Activated naive CD4-positive, alpha-beta T cell treated with anti-CD3 and anti-CD28 coated beads for 36 hours (primary cell): ENCODE measurements around the gene CERK. TPM values are rescaled to one million over a fixed set of nuclear protein-coding genes. Genes with fewer than 3 reads are reported as not detected.

Experiments
- CTCF ChIA-PET: fragments of 350-600 bp; sonication (Branson Sonifier 250); formaldehyde crosslinking; loops from one replicate; lab custom pipeline; 2021; ENCODE audit warnings: antibody characterized with exemption; lab: Charles Lee
- DNase-seq: peaks from one replicate; pipeline ENCODE4 v3.0.0-alpha.2; 2020
- H3K27ac Mint-ChIP-seq: one replicate; pipeline ENCODE4 v1.8.0; 2021; ENCODE audit warnings: mild to moderate bottlenecking, mixed read lengths
- H3K27me3 Mint-ChIP-seq: one replicate; pipeline ENCODE4 v1.8.0; 2021; ENCODE audit warnings: low read depth, mixed read lengths
- H3K36me3 Mint-ChIP-seq: one replicate; pipeline ENCODE4 v1.8.0; 2021; ENCODE audit warnings: low read depth, mixed read lengths
- H3K4me1 Mint-ChIP-seq: one replicate; pipeline ENCODE4 v1.8.0; 2021; ENCODE audit warnings: low read depth, mixed read lengths
- H3K4me3 Mint-ChIP-seq: one replicate; pipeline ENCODE4 v1.8.0; 2021; ENCODE audit warnings: mild to moderate bottlenecking, moderate library complexity, mixed read lengths
- H3K9me3 Mint-ChIP-seq: one replicate; pipeline ENCODE4 v1.8.0; 2021; ENCODE audit warnings: mixed read lengths
- intact Hi-C: fragments of 100-400 bp; cut with micrococcal nuclease; formaldehyde crosslinking; loops from one replicate; pipeline ENCODE4 v1.15.1; 2023
- total RNA-seq, 2 experiments: library from RNA; stranded (reverse); gene quantifications; one replicate each; pipeline ENCODE4 v1.2.3, GENCODE V29; 2021

Gene CERK
- total RNA-seq, 2 experiments from 2014 or later: 32.6 to 34.9 TPM

DNA sequence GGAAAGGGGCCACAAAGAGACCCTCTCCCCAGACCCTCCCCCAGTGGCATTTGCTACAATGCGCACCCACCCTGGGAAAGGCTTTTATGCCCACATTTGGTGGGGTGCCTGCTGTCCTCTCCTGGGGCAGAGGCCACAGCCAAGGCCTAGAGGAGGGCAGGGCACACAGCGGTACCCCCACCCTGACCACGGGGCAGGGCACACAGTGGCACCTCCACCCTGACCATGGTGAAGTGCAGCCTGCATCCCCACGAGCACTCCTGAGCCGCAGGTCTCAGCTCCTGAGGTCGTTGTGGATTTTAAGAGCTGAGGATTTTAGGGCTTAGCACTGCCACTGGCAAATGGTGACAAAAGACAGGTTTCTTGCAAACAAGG is 34.1 kb downstream of the CERK start:
- no peak overlapping the region for H3K27ac Mint-ChIP-seq
- H3K9me3 Mint-ChIP-seq: no peaks in the 10 kb centered on the region
- no peak overlapping the region for H3K4me3 Mint-ChIP-seq
- no peaks in the 10 kb centered on the region for H3K27me3 Mint-ChIP-seq
- H3K36me3 Mint-ChIP-seq: peaks cover 42% of the 10 kb centered on the region
- no peaks in the 10 kb centered on the region for H3K4me1 Mint-ChIP-seq
- CTCF ChIA-PET: no interaction called here
- intact Hi-C loops: no loop called here
- no peak for DNase-seq

- intact Hi-C loops: no loop called here
- Mint-ChIP-seq H3K27me3 (no peaks in the 10 kb centered on the region), H3K27ac (no peak overlapping the region), H3K9me3 (no peaks in the 10 kb centered on the region), H3K36me3 (peaks cover 42% of the 10 kb centered on the region), H3K4me1 (no peaks in the 10 kb centered on the region), H3K4me3 (no peak overlapping the region)
- no peak for DNase-seq
- CTCF ChIA-PET: interaction anchor here (0.6 to 1.5 kb wide), 2 partner anchors 22 to 33 kb away, joined by 4 read pairs; no protein-coding TSS in a partner anchor
These were observed 34.7 kb downstream of the CERK start for GRCh38 chr22:46703171-46703995.

GRCh38 chr22:46701262-46701661 is 36.8 kb downstream of the CERK start:
- no peak overlapping the region for H3K4me3 Mint-ChIP-seq
- no peak overlapping the region for H3K27ac Mint-ChIP-seq
- no peaks in the 10 kb centered on the region for H3K4me1 Mint-ChIP-seq
- CTCF ChIA-PET: no interaction called here
- peaks cover 31% of the 10 kb centered on the region for H3K36me3 Mint-ChIP-seq
- intact Hi-C loops: no loop called here
- no peaks in the 10 kb centered on the region for H3K27me3 Mint-ChIP-seq
- H3K9me3 Mint-ChIP-seq: no peaks in the 10 kb centered on the region
- no peak for DNase-seq

DNA sequence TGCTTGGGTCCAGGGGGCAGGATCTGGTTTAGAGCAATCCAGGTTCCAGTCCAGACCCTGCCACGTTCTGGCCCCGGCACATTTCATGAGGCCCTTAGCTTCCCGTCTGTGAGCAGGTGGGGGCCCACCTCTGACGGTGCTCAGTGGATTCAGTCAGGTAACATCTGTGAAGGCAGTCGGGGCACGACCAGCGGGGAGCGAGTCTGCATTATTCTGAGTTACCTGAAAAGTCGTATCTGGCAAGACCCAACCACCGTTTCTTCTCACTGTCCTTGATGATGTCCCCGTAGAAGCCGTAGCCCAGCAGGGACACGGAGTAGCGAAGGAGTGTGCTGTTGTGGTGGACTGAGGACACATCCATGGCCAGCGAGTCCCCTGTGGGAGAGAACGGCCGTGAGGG is 39.0 kb downstream of the CERK start:
- Mint-ChIP-seq H3K4me3 (no peak overlapping the region), H3K36me3 (peaks cover 25% of the 10 kb centered on the region)
- CTCF ChIA-PET: no interaction called here

GRCh38 chr22:46697811-46698515 is 40.1 kb downstream of the CERK start:
- CTCF ChIA-PET: interaction anchor here (0.6 to 1.3 kb wide), 4 partner anchors 16 to 134 kb away, joined by 3 to 4 read pairs (median 4); no protein-coding TSS in a partner anchor
- no peak overlapping the region for H3K27ac Mint-ChIP-seq
- H3K36me3 Mint-ChIP-seq: peaks cover 21% of the 10 kb centered on the region

More for the DNA sequence above, 39.0 kb downstream of the CERK start:
- Mint-ChIP-seq H3K27ac (no peak overlapping the region), H3K4me1 (no peaks in the 10 kb centered on the region), H3K9me3 (no peaks in the 10 kb centered on the region), H3K27me3 (no peaks in the 10 kb centered on the region)
- DNase-seq: no peak
- intact Hi-C loops: no loop called here

GRCh38 chr22:46696614-46697013 is 41.4 kb downstream of the CERK start:
- CTCF ChIA-PET: interaction anchor here (1.6 kb wide), 1 partner anchor 133 kb away, joined by 4 read pairs; no protein-coding TSS in a partner anchor
- Mint-ChIP-seq H3K9me3 (no peaks in the 10 kb centered on the region), H3K4me1 (no peaks in the 10 kb centered on the region), H3K36me3 (peaks cover 16% of the 10 kb centered on the region), H3K27ac (no peak overlapping the region), H3K27me3 (no peaks in the 10 kb centered on the region), H3K4me3 (no peak overlapping the region)
- intact Hi-C loops: no loop called here
- no peak for DNase-seq

More at GRCh38 chr22:46697811-46698515, 40.1 kb downstream of the CERK start:
- Mint-ChIP-seq H3K4me1 (no peaks in the 10 kb centered on the region), H3K4me3 (no peak overlapping the region), H3K27me3 (no peaks in the 10 kb centered on the region), H3K9me3 (no peaks in the 10 kb centered on the region)
- DNase-seq: no peak
- intact Hi-C loops: no loop called here

GRCh38 chr22:46696229-46696518 is 41.9 kb downstream of the CERK start:
- Mint-ChIP-seq H3K9me3 (no peaks in the 10 kb centered on the region), H3K36me3 (peaks cover 19% of the 10 kb centered on the region)
- CTCF ChIA-PET: interaction anchor here (1.6 kb wide), 1 partner anchor 132 kb away, joined by 4 read pairs; no protein-coding TSS in a partner anchor

DNA sequence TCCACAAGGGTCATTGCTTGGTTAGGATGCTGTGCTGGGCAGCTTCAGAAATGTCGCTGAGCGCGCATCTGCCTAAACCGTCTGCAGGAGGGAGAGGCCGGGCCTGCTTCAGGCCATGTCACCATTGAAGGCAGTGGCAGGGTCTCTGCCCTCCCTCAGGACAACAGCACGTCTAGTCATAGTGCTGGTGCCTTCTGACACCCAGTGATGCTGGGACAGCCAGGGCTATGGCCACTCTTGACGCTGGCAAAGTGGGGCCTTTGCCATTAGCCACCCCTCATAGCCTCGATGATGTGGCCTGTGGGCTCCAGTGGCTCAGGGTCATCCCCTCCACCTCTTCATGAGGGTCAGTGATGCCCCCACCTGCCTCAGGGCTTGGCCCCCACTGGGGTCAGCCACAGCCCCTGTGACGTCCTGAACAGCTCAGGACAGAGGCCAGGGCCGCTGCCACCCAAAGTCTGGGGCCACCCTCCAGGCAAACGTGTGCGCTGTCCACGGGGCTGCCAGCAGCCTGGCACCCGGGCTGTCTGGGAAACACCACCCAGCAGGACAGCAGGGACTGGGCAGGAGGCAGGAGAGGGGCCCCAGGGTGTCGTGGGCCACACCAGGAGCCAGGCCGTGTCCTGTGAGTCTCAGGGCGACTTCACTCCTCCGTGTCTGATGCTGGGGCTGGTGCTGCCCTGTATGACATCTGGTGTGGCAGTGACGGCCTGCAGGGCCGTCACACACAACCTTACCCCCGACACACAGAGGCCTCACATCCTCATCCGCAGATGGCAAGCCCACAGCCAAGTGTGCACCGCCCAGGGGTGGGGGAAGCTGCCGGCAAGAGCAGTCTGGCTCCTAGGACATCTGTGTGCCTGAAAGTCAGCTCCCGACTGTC is 42.5 kb downstream of the CERK start:
- Mint-ChIP-seq H3K27ac (no peak overlapping the region), H3K4me1 (no peaks in the 10 kb centered on the region), H3K36me3 (peaks cover 21% of the 10 kb centered on the region), H3K4me3 (no peak overlapping the region), H3K27me3 (no peaks in the 10 kb centered on the region), H3K9me3 (no peaks in the 10 kb centered on the region)
- no peak for DNase-seq
- CTCF ChIA-PET: interaction anchor here (1.6 kb wide), 1 partner anchor 132 kb away, joined by 4 read pairs; no protein-coding TSS in a partner anchor
- intact Hi-C loops: no loop called here

More at GRCh38 chr22:46696229-46696518, 41.9 kb downstream of the CERK start:
- intact Hi-C loops: no loop called here
- H3K27me3 Mint-ChIP-seq: no peaks in the 10 kb centered on the region
- DNase-seq: no peak
- H3K27ac Mint-ChIP-seq: no peak overlapping the region
- H3K4me3 Mint-ChIP-seq: no peak overlapping the region
- H3K4me1 Mint-ChIP-seq: no peaks in the 10 kb centered on the region

DNA sequence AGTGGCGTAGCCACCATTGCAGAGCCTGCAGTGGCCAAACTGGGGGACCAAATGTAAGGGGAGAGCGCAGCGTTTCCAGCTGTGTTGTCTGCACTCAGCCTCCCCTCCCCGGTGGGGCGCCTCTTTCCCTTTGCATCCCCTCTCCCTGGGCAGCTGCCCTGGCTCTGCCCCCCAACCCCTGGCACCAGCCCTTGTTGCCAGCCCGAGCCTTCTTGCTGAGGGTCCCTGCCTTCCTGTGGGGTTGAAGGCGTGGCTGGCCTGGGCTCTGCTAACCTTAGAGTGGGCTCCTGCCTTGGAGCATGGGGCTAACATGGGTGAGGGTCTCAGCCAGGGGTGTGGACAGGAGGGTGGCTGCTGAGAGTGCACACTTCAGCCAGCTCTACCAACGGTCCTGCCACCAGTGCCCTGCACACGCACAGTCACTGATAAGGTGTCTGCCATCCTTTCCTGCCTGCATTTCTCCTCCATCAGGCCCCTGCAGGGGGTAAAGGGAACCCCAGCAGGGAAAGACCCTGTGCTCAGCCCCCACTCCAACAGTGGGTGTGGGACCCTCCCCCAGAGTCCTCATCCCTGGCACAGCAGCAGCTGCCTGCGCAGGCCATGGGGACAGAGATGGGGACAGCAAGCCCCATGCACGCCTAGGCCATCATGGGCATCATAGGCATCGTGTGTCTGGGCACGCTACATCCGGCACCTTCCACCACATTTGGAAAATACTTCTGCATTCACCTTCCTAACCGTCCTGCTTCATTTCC is 43.5 kb downstream of the CERK start:
- Mint-ChIP-seq H3K27ac (peak overlapping the region; percentile 24), H3K4me1 (no peaks in the 10 kb centered on the region), H3K9me3 (no peaks in the 10 kb centered on the region), H3K27me3 (no peaks in the 10 kb centered on the region), H3K36me3 (peaks cover 20% of the 10 kb centered on the region), H3K4me3 (no peak overlapping the region)
- CTCF ChIA-PET: interaction anchor here (3.7 kb wide), 1 partner anchor 131 kb away, joined by 11 read pairs; no protein-coding TSS in a partner anchor
- intact Hi-C loops: no loop called here
- no peak for DNase-seq

DNA sequence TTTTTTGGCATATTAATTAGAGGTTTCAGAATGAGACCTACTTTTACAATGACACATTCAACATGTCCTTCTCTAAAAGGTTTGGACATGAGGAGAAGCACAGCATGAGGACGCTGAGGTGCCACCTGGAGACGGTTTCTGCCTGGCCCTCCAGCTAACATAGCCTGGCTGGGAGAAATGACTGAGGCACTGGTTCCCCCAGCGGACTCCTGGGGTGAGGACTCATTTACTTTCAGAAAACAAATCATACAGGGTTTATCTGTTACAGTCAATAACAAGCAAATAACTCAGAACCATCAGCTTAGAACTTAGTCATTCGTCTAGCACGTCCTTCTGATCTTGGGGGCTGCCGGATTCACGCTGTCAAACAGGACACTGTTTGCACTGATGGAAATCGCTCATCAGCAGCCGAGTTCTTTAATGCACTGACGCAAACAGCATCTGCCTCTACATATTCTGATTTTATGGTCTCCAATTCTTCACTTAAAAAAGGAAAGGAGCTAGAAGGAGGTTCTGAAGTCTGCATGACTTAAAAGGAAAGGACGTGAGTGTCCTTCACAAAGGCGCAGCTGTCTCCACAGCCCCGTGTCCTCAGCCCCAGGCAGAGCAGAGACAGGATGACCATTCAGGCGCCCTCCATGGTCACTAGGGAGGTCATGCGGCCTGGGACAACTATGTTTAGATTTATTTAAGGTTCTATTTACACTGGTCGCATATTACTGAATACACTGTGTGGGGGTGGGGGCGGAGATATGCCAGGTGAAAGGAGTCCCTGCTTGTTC is 44.2 kb downstream of the CERK start:
- H3K36me3 Mint-ChIP-seq: peaks cover 18% of the 10 kb centered on the region
- H3K27ac Mint-ChIP-seq: no peak overlapping the region
- no peaks in the 10 kb centered on the region for H3K4me1 Mint-ChIP-seq
- intact Hi-C loops: no loop called here
- CTCF ChIA-PET: interaction anchor here (3.7 kb wide), 1 partner anchor 130 kb away, joined by 11 read pairs; no protein-coding TSS in a partner anchor
- H3K27me3 Mint-ChIP-seq: no peaks in the 10 kb centered on the region
- H3K4me3 Mint-ChIP-seq: no peak overlapping the region
- no peak for DNase-seq
- no peaks in the 10 kb centered on the region for H3K9me3 Mint-ChIP-seq

- CTCF ChIA-PET: interaction anchor here (3.7 kb wide), 1 partner anchor 128 kb away, joined by 11 read pairs; no protein-coding TSS in a partner anchor
- no peak overlapping the region for H3K27ac Mint-ChIP-seq
- no peaks in the 10 kb centered on the region for H3K27me3 Mint-ChIP-seq
- DNase-seq: no peak
- intact Hi-C loops: no loop called here
- H3K4me3 Mint-ChIP-seq: no peak overlapping the region
- H3K9me3 Mint-ChIP-seq: no peaks in the 10 kb centered on the region
- peaks cover 21% of the 10 kb centered on the region for H3K36me3 Mint-ChIP-seq
- H3K4me1 Mint-ChIP-seq: no peaks in the 10 kb centered on the region
These were observed 46.5 kb downstream of the CERK start for GRCh38 chr22:46691571-46691970.
